ENCODE results near the gene ASTN2.

DNA sequence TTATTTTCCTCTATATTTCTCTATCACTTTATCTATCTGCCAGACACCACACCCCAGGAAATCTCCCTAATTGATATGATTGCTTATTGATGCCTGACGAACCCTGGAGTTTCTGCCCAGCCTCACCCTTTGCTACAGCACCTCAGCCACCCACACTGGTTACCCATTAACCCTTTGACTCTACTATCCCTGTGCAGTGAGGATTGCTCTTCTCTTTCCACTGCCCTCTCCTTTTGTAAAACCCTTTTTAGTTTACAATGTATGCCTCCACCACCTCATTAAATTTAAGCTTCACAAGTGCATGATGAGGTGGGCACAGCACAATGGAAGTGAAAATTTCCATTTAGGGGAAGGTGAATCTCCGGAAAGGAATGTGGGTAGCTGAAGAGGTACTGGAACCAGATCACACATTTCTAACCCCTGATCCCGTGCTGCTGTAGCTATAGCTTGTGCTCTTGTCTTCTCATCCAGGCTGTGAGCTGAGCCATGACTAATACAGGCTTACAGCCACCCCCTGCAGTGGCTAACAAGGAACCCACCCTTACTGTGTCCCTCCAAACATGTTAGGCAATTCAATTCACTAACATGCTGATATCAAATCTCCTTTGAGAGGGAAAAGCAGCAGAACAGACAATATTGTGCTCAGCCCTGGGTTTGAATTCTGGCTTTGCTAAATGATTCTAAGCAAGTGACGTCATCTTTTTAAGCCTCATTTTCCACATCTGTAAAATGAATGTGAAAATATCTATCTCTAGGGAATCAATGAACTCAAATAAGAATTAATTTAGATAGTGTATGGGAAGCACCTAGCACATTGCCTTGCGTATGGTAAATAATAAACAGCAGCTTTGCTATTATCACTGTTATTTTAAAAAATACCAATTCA lies 914.6 kb downstream of the ASTN2 start:
- TF ChIP-seq POLR2A (IDR thresholded peaks at IDR 0.05; ENCODE audit: low read length) (no peak), GATA1 (IDR thresholded peaks at IDR 0.05; ENCODE audit: low read depth, low read length) (no peak)

All from erythroblast (primary cell).